Upper lobe of left lung (tissue), 4 donors: ENCODE measurements around the gene JMJD8.

Source experiments
- EP300 ChIP-seq, 4 donors: sonication (generic); formaldehyde crosslinking; IDR thresholded peaks; one replicate each; pipeline ENCODE4 v1.5.1; 2017; ENCODE audit warnings: antibody characterized with exemption in 4 of 4, control low read depth in 2 of 4
- POLR2A ChIP-seq, 4 donors: fragments of 450-650 bp; IDR thresholded peaks; one replicate each; pipeline ENCODE4 v1.5.1; 2016 to 2017; ENCODE audit warnings: antibody characterized with exemption in 4 of 4, mild to moderate bottlenecking in 2 of 4
- POLR2AphosphoS5 ChIP-seq, 2 donors: sonication (generic); formaldehyde crosslinking; IDR thresholded peaks; one replicate each; pipeline ENCODE4 v1.5.1; 2017; ENCODE audit warnings: antibody characterized with exemption in 2 of 2
- TF ChIP-seq, protein P1 (sequence below), 6 experiments: fragments of 450-650 bp in 4 of 6; fragments of 200-600 bp in 2 of 6; sonication (generic) in 2 of 6; IDR thresholded peaks; one replicate each; pipeline ENCODE4 v1.5.1; 2016 to 2019; ENCODE audit warnings: antibody characterized with exemption in 6 of 6

- TF ChIP-seq, protein P1, sequence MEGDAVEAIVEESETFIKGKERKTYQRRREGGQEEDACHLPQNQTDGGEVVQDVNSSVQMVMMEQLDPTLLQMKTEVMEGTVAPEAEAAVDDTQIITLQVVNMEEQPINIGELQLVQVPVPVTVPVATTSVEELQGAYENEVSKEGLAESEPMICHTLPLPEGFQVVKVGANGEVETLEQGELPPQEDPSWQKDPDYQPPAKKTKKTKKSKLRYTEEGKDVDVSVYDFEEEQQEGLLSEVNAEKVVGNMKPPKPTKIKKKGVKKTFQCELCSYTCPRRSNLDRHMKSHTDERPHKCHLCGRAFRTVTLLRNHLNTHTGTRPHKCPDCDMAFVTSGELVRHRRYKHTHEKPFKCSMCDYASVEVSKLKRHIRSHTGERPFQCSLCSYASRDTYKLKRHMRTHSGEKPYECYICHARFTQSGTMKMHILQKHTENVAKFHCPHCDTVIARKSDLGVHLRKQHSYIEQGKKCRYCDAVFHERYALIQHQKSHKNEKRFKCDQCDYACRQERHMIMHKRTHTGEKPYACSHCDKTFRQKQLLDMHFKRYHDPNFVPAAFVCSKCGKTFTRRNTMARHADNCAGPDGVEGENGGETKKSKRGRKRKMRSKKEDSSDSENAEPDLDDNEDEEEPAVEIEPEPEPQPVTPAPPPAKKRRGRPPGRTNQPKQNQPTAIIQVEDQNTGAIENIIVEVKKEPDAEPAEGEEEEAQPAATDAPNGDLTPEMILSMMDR (IDR thresholded peaks at IDR 0.05): no peak
- TF ChIP-seq POLR2A (IDR thresholded peaks at IDR 0.05) (no peak), POLR2AphosphoS5 (IDR thresholded peaks at IDR 0.05) (no peak), EP300 (IDR thresholded peaks at IDR 0.05) (no peak)
These were observed 2.2 kb downstream of the JMJD8 start for GRCh38 chr16:681746-682427.
